H9 (cell line): ENCODE measurements around the gene KRTAP10-8. TPM values are rescaled to one million over a fixed set of nuclear protein-coding genes. Genes with fewer than 3 reads are reported as not detected.

Experiments
- DNase-seq: peaks from one replicate; pipeline ENCODE4 v3.0.0-alpha.2; 2017
- H2AFZ ChIP-seq: one replicate; pipeline ENCODE4 v1.6.1; 2013; ENCODE audit warnings: mild to moderate bottlenecking, low read length, control low read depth, moderate library complexity
- H2AK5ac ChIP-seq: 2 replicates; pipeline ENCODE4 v1.6.1; 2013; ENCODE audit warnings: low read length, control low read depth, mixed read lengths; ENCODE audit not compliant: insufficient read length
- H2BK120ac ChIP-seq: one replicate; pipeline ENCODE4 v1.6.1; 2013; ENCODE audit warnings: low read depth, mild to moderate bottlenecking, low read length, control low read depth, inconsistent platforms; ENCODE audit not compliant: poor library complexity, severe bottlenecking
- H2BK12ac ChIP-seq: 2 replicates; pipeline ENCODE4 v1.6.1; 2013; ENCODE audit warnings: low read length, control low read depth, mixed read lengths, low read depth; ENCODE audit not compliant: insufficient read length
- H2BK15ac ChIP-seq: 2 replicates; pipeline ENCODE4 v1.6.1; 2013; ENCODE audit warnings: low read depth, low read length, control low read depth
- H2BK20ac ChIP-seq: one replicate; pipeline ENCODE4 v1.6.1; 2013; ENCODE audit warnings: low read depth, mild to moderate bottlenecking, low read length, control low read depth, inconsistent platforms; ENCODE audit not compliant: poor library complexity, severe bottlenecking
- H2BK5ac ChIP-seq: 2 replicates; pipeline ENCODE4 v1.6.1; 2013; ENCODE audit warnings: low read length, control low read depth, mixed read lengths; ENCODE audit not compliant: insufficient read length
- H3K14ac ChIP-seq: 2 replicates; pipeline ENCODE4 v1.6.1; 2013; ENCODE audit warnings: low read length, control low read depth; ENCODE audit not compliant: insufficient read depth
- H3K18ac ChIP-seq: 2 replicates; pipeline ENCODE4 v1.6.1; 2013; ENCODE audit warnings: low read depth, mild to moderate bottlenecking, mixed read lengths, low read length, control low read depth; ENCODE audit not compliant: insufficient read length
- H3K23ac ChIP-seq: 2 replicates; pipeline ENCODE4 v1.6.1; 2013; ENCODE audit warnings: low read length, control low read depth, mixed read lengths, low read depth; ENCODE audit not compliant: insufficient read length
- H3K23me2 ChIP-seq: 2 replicates; pipeline ENCODE4 v1.6.1; 2013; ENCODE audit warnings: low read depth, mild to moderate bottlenecking, mixed read lengths, low read length, control low read depth; ENCODE audit not compliant: insufficient read length, poor library complexity, severe bottlenecking
- H3K27ac ChIP-seq: 2 replicates; pipeline ENCODE4 v1.5.1; 2013; ENCODE audit warnings: low read length, control low read depth, mixed read lengths, low read depth; ENCODE audit not compliant: insufficient read length
- H3K27me3 ChIP-seq: 2 replicates; pipeline ENCODE4 v1.6.1; 2013; ENCODE audit warnings: low read length, control low read depth, inconsistent platforms; ENCODE audit not compliant: insufficient read depth
- H3K4ac ChIP-seq: 2 replicates; pipeline ENCODE4 v1.6.1; 2013; ENCODE audit warnings: low read depth, mild to moderate bottlenecking, control low read depth, inconsistent platforms, low read length, moderate library complexity
- H3K4me1 ChIP-seq: 2 replicates; pipeline ENCODE4 v1.6.1; 2013; ENCODE audit warnings: low read length, control low read depth, inconsistent platforms; ENCODE audit not compliant: insufficient read depth
- H3K4me2 ChIP-seq: 2 replicates; pipeline ENCODE4 v1.6.1; 2013; ENCODE audit warnings: low read length, control low read depth, mixed read lengths; ENCODE audit not compliant: insufficient read length, insufficient read depth
- H3K56ac ChIP-seq: 2 replicates; pipeline ENCODE4 v1.6.1; 2013; ENCODE audit warnings: low read depth, mild to moderate bottlenecking, mixed read lengths, low read length, control low read depth; ENCODE audit not compliant: insufficient read length
- H3K79me1 ChIP-seq: 2 replicates; pipeline ENCODE4 v1.6.1; 2013; ENCODE audit warnings: low read depth, mild to moderate bottlenecking, moderate library complexity, low read length, control low read depth, inconsistent platforms; ENCODE audit not compliant: insufficient read depth, poor library complexity, severe bottlenecking
- H3K79me2 ChIP-seq: 2 replicates; pipeline ENCODE4 v1.6.1; 2013; ENCODE audit warnings: low read length, control low read depth, inconsistent platforms; ENCODE audit not compliant: insufficient read depth
- H3K9ac ChIP-seq: 2 replicates; pipeline ENCODE4 v1.6.1; 2013; ENCODE audit warnings: low read length, control low read depth, mixed read lengths; ENCODE audit not compliant: insufficient read length; ENCODE audit errors: extremely low read depth
- H3K9me3 ChIP-seq: one replicate; pipeline ENCODE4 v1.6.1; 2013; ENCODE audit warnings: low read depth, low read length, inconsistent platforms; ENCODE audit not compliant: control insufficient read depth
- H3T11ph ChIP-seq: one replicate; pipeline ENCODE4 v1.6.1; 2013; ENCODE audit warnings: mild to moderate bottlenecking, low read length, control low read depth, inconsistent platforms
- H4K20me1 ChIP-seq: one replicate; pipeline ENCODE4 v1.6.1; 2013; ENCODE audit not compliant: control insufficient read depth, insufficient read length, insufficient read depth
- H4K5ac ChIP-seq: 2 replicates; pipeline ENCODE4 v1.6.1; 2013; ENCODE audit warnings: low read depth, mild to moderate bottlenecking, mixed read lengths, low read length, control low read depth; ENCODE audit not compliant: insufficient read length
- H4K8ac ChIP-seq: replicated peaks from 2 replicates; pipeline ENCODE4 v1.6.1; 2013; ENCODE audit warnings: low read length, control low read depth, mixed read lengths, low read depth; ENCODE audit not compliant: insufficient read length
- H4K91ac ChIP-seq: 2 replicates; pipeline ENCODE4 v1.6.1; 2013; ENCODE audit warnings: low read depth, mild to moderate bottlenecking, moderate library complexity, mixed read lengths, low read length, control low read depth; ENCODE audit not compliant: insufficient read length
- H3K27ac Mint-ChIP-seq, 3 experiments: 2 replicates in 2 of 3; 3 replicates in 1 of 3; pipeline ENCODE4 v1.8.0; 2020 to 2021; ENCODE audit warnings: mixed read lengths in 3 of 3, mild to moderate bottlenecking in 1 of 3, moderate library complexity in 1 of 3
- H3K27me3 Mint-ChIP-seq: 2 replicates; pipeline ENCODE4 v1.8.0; 2021; ENCODE audit warnings: low read depth, mild to moderate bottlenecking, moderate library complexity, mixed read lengths
- H3K36me3 Mint-ChIP-seq, 3 experiments: 2 replicates in 2 of 3; 3 replicates in 1 of 3; pipeline ENCODE4 v1.8.0; 2020 to 2021; ENCODE audit warnings: low read depth in 3 of 3, mixed read lengths in 3 of 3; ENCODE audit not compliant: insufficient read depth in 1 of 3
- H3K4me1 Mint-ChIP-seq, 2 experiments: 2 replicates each; pipeline ENCODE4 v1.8.0; 2020; ENCODE audit warnings: mixed read lengths in 2 of 2
- H3K4me3 Mint-ChIP-seq, 2 experiments: 2 replicates in 1 of 2; 3 replicates in 1 of 2; pipeline ENCODE4 v1.8.0; 2020 to 2021; ENCODE audit warnings: mild to moderate bottlenecking in 2 of 2, mixed read lengths in 2 of 2, moderate library complexity in 1 of 2
- H3K9me3 Mint-ChIP-seq, 2 experiments: 2 replicates in 1 of 2; 3 replicates in 1 of 2; pipeline ENCODE4 v1.8.0; 2020; ENCODE audit warnings: mild to moderate bottlenecking in 2 of 2, mixed read lengths in 2 of 2, moderate library complexity in 1 of 2
- WGBS: extraction: QIAGEN DNeasy Blood & Tissue Kit; methylation state at CpG from one replicate; pipeline ENCODE4 v1.1.7; 2013; ENCODE audit warnings: missing lambda C conversion rate, low lambda C conversion rate, mixed read lengths; ENCODE audit not compliant: insufficient read length; ENCODE audit errors: extremely low coverage; 5-methylcytosine and 5-hydroxymethylcytosine counted together
- total RNA-seq: library from RNA; stranded (reverse); gene quantifications from 2 replicates; pipeline ENCODE4 v1.2.1, GENCODE V29; 2021
- TF ChIP-seq, protein P1 (sequence below): fragments of 200-600 bp; sonication (generic); conservative IDR thresholded peaks from 3 replicates; pipeline ENCODE4 v1.8.0; 2021; ENCODE audit warnings: antibody characterized with exemption, mild to moderate bottlenecking

KRTAP10-8 gene
- total RNA-seq, 1 experiment from 2014 or later: not detected

DNA sequence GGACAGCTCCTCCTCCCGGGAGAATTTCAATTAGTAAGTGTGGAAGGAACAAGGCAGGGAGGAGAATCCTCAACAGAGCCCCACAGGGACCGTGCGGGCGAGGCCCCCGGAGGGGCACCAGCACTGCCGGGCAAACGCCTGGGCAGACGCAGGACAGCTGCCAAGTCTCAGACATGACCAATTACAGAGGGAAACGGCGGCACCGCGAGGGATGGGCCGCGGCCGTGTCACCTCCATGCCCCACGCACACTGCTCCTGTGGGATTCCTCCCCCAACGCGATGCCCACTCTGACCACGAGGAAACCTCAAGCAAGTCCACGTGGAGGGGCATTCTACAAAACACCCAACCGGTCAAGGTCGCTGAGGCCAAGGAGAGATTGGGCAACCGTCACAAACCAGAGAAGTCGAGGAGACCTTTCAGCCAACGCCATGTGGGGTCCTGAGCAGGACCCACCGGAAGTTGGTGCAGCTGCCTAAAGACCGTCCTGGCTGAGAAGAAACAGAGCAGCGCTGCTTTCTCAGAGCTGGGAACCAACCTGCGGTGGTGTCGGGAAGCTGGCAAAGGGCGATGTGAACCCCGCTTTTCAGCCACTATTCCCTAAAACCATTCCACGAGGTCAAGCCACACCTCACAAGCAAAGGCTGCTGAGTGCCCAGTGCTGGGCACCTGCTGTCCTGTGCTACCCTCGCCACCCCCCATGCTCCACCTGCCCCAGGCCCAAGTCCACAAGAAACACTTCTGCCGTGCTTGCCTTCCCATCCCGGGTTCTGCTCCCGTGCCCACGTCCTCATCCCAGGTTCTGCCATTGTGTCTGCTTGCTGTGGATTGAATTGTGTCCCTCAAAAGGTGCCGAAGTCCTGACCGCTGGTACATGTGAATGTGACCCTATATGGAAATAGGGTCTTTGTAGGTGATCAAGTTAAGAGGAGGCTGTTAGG, 39.8 kb upstream of the KRTAP10-8 start:
- no peak overlapping the region for H2AFZ ChIP-seq
- no peaks in the 10 kb centered on the region for H3K79me2 ChIP-seq
- H3K9me3 ChIP-seq: no peaks in the 10 kb centered on the region
- DNase-seq: no peak
- no peak overlapping the region for H3K9ac ChIP-seq
- no peaks in the 10 kb centered on the region for H4K20me1 ChIP-seq
- no CpG with 5 or more reads among the region's 40 CpGs for WGBS
- H2BK120ac ChIP-seq: no peak overlapping the region
- no peak overlapping the region for H3K4me2 ChIP-seq
- no peaks in the 10 kb centered on the region for H3K4me1 ChIP-seq
- H3K27ac ChIP-seq: no peak overlapping the region
- Mint-ChIP-seq H3K4me3 (no peak overlapping the region), H3K27me3 (peaks cover 23% of the 10 kb centered on the region), H3K27ac (peak overlapping the region in 1 of 3 experiments; percentile 90; a peak in 4 of 7 replicates), H3K36me3 (peaks cover 3 to 28% (median 8%) of the 10 kb centered on the region in 3 experiments; a peak in 5 of 7 replicates), H3K4me1 (peaks cover 5 to 12% of the 10 kb centered on the region in 2 experiments), H3K9me3 (peaks cover 25 to 29% of the 10 kb centered on the region in 2 experiments)
- H4K5ac ChIP-seq: no peak overlapping the region
- no peak overlapping the region for H4K8ac ChIP-seq
- no peak overlapping the region for H4K91ac ChIP-seq
- no peak overlapping the region for H2BK12ac ChIP-seq
- H3T11ph ChIP-seq: no peak overlapping the region
- H2AK5ac ChIP-seq: no peak overlapping the region
- no peak overlapping the region for H3K4ac ChIP-seq
- H3K23me2 ChIP-seq: no peaks in the 10 kb centered on the region
- no peaks in the 10 kb centered on the region for H3K27me3 ChIP-seq
- no peak overlapping the region for H3K56ac ChIP-seq
- no peak overlapping the region for H2BK20ac ChIP-seq
- no peak overlapping the region for H3K23ac ChIP-seq
- H2BK15ac ChIP-seq: no peak overlapping the region
- TF ChIP-seq, protein P1, sequence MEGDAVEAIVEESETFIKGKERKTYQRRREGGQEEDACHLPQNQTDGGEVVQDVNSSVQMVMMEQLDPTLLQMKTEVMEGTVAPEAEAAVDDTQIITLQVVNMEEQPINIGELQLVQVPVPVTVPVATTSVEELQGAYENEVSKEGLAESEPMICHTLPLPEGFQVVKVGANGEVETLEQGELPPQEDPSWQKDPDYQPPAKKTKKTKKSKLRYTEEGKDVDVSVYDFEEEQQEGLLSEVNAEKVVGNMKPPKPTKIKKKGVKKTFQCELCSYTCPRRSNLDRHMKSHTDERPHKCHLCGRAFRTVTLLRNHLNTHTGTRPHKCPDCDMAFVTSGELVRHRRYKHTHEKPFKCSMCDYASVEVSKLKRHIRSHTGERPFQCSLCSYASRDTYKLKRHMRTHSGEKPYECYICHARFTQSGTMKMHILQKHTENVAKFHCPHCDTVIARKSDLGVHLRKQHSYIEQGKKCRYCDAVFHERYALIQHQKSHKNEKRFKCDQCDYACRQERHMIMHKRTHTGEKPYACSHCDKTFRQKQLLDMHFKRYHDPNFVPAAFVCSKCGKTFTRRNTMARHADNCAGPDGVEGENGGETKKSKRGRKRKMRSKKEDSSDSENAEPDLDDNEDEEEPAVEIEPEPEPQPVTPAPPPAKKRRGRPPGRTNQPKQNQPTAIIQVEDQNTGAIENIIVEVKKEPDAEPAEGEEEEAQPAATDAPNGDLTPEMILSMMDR: no peak
- H3K18ac ChIP-seq: no peak overlapping the region
- H3K14ac ChIP-seq: no peak overlapping the region; the same call in 1 of the 2 replicates
- H3K79me1 ChIP-seq: no peaks in the 10 kb centered on the region
- H2BK5ac ChIP-seq: no peak overlapping the region
